Activated naive CD4-positive, alpha-beta T cell treated with anti-CD3 and anti-CD28 coated beads, Interleukin-2, amount 50 U/mL, for 72 hours (primary cell): ENCODE measurements around the gene NINJ2. TPM values are rescaled to one million over a fixed set of nuclear protein-coding genes. Genes with fewer than 3 reads are reported as not detected.

Experiments
- ATAC-seq, 2 donors: fragments of 150-1000 bp; cut with Tn5 transposase; 2 replicates each; pipeline ENCODE4 v1.10.0; 2021; ENCODE audit warnings: mild to moderate bottlenecking in 2 of 2, moderate library complexity in 2 of 2
- DNase-seq, 2 donors: peaks; one replicate each; pipeline ENCODE4 v3.0.0; 2021 to 2022; ENCODE audit warnings: low spot score in 2 of 2
- H3K27ac Mint-ChIP-seq, 2 donors: one replicate each; pipeline ENCODE4 v1.8.0; 2022; ENCODE audit warnings: mild to moderate bottlenecking in 2 of 2, mixed read lengths in 2 of 2
- H3K36me3 Mint-ChIP-seq, 2 donors: one replicate each; pipeline ENCODE4 v1.8.0; 2022; ENCODE audit warnings: mixed read lengths in 2 of 2
- H3K9me3 Mint-ChIP-seq, 2 donors: one replicate each; pipeline ENCODE4 v1.8.0; 2022; ENCODE audit warnings: mixed read lengths in 2 of 2
- total RNA-seq, 2 donors: library from RNA; stranded (reverse); gene quantifications; one replicate each; pipeline ENCODE4 v1.2.3, GENCODE V29; 2022

NINJ2 gene
- total RNA-seq, 2 donors from 2014 or later: 1.4 to 6.1 TPM

- H3K9me3 Mint-ChIP-seq: no peaks in the 10 kb centered on the region
- ATAC-seq: no peak
- no peak overlapping the region for H3K27ac Mint-ChIP-seq
- no peaks in the 10 kb centered on the region for H3K36me3 Mint-ChIP-seq
- no peak for DNase-seq
Measured at GRCh38 chr12:561391-561705, 101.9 kb downstream of the NINJ2 start.

GRCh38 chr12:560691-561390 is 102.4 kb downstream of the NINJ2 start:
- no peak overlapping the region for H3K27ac Mint-ChIP-seq
- DNase-seq: no peak

GRCh38 chr12:559906-560455 is 103.3 kb downstream of the NINJ2 start:
- ATAC-seq (no peak), DNase-seq (no peak)
- no peaks in the 10 kb centered on the region for H3K9me3 Mint-ChIP-seq
- no peaks in the 10 kb centered on the region for H3K36me3 Mint-ChIP-seq
- peak overlapping the region in 1 of 2 donors; percentile 17 for H3K27ac Mint-ChIP-seq

More at GRCh38 chr12:560691-561390, 102.4 kb downstream of the NINJ2 start:
- Mint-ChIP-seq H3K9me3 (no peaks in the 10 kb centered on the region), H3K36me3 (no peaks in the 10 kb centered on the region)
- ATAC-seq: peak in 1 of 2 donors; percentile 18

- ATAC-seq (no peak), DNase-seq (no peak)
- Mint-ChIP-seq H3K36me3 (no peaks in the 10 kb centered on the region), H3K27ac (peak overlapping the region in 1 of 2 donors; percentile 12), H3K9me3 (no peaks in the 10 kb centered on the region)
Measured at GRCh38 chr12:559208-559905, 103.9 kb downstream of the NINJ2 start.

GRCh38 chr12:558580-558979 is 104.7 kb downstream of the NINJ2 start:
- H3K27ac Mint-ChIP-seq: peak overlapping the region in 1 of 2 donors; percentile 12
- no peak for DNase-seq
- H3K36me3 Mint-ChIP-seq: peaks cover 5 to 6% of the 10 kb centered on the region in 2 donors
- no peak for ATAC-seq
- no peaks in the 10 kb centered on the region for H3K9me3 Mint-ChIP-seq

- H3K9me3 Mint-ChIP-seq: no peaks in the 10 kb centered on the region
- H3K36me3 Mint-ChIP-seq: peaks cover 11% of the 10 kb centered on the region in 2 donors
- no peak overlapping the region for H3K27ac Mint-ChIP-seq
- ATAC-seq (no peak), DNase-seq (no peak)
Measured at GRCh38 chr12:556498-556897, 106.7 kb downstream of the NINJ2 start.

GRCh38 chr12:554001-554285 is 109.3 kb downstream of the NINJ2 start:
- Mint-ChIP-seq H3K36me3 (peaks cover 11% of the 10 kb centered on the region in 2 donors), H3K27ac (peak overlapping the region; percentile 93 to 94), H3K9me3 (no peaks in the 10 kb centered on the region)
- DNase-seq (no peak), ATAC-seq (no peak)

GRCh38 chr12:553216-554000 is 109.8 kb downstream of the NINJ2 start:
- DNase-seq (peak; percentile 41 to 69), ATAC-seq (peak; percentile 68 to 90)
- Mint-ChIP-seq H3K36me3 (peaks cover 11% of the 10 kb centered on the region in 2 donors), H3K9me3 (no peaks in the 10 kb centered on the region), H3K27ac (peak overlapping the region; percentile 93 to 94)

GRCh38 chr12:552466-552865 is 110.8 kb downstream of the NINJ2 start:
- no peaks in the 10 kb centered on the region for H3K9me3 Mint-ChIP-seq
- ATAC-seq (no peak), DNase-seq (no peak)
- peaks cover 11% of the 10 kb centered on the region in 2 donors for H3K36me3 Mint-ChIP-seq
- peak overlapping the region in 1 of 2 donors; percentile 93 for H3K27ac Mint-ChIP-seq

GRCh38 chr12:550473-551260 is 112.6 kb downstream of the NINJ2 start:
- Mint-ChIP-seq H3K27ac (peak overlapping the region in 1 of 2 donors; percentile 50), H3K36me3 (peaks cover 11% of the 10 kb centered on the region in 2 donors), H3K9me3 (no peaks in the 10 kb centered on the region)
- no peak for DNase-seq
- no peak for ATAC-seq

- Mint-ChIP-seq H3K27ac (peak overlapping the region in 1 of 2 donors; percentile 41), H3K9me3 (no peaks in the 10 kb centered on the region), H3K36me3 (peaks cover 11% of the 10 kb centered on the region in 2 donors)
- DNase-seq: no peak
- no peak for ATAC-seq
Measured at GRCh38 chr12:549476-550082, 113.7 kb downstream of the NINJ2 start.

GRCh38 chr12:547883-548470 is 115.3 kb downstream of the NINJ2 start:
- Mint-ChIP-seq H3K9me3 (no peaks in the 10 kb centered on the region), H3K36me3 (no peaks in the 10 kb centered on the region), H3K27ac (no peak overlapping the region)
- ATAC-seq (no peak), DNase-seq (no peak)

- no peaks in the 10 kb centered on the region for H3K9me3 Mint-ChIP-seq
- ATAC-seq: peak; percentile 87
- no peaks in the 10 kb centered on the region for H3K36me3 Mint-ChIP-seq
- DNase-seq: peak; percentile 74 to 87
- peak overlapping the region in 1 of 2 donors; percentile 40 for H3K27ac Mint-ChIP-seq
Measured at GRCh38 chr12:546920-547845, 116.1 kb downstream of the NINJ2 start.

- no peaks in the 10 kb centered on the region for H3K36me3 Mint-ChIP-seq
- no peak for ATAC-seq
Measured at GRCh38 chr12:546265-546919, 116.9 kb downstream of the NINJ2 start.

More at GRCh38 chr12:546265-546919, 116.9 kb downstream of the NINJ2 start:
- Mint-ChIP-seq H3K27ac (peak overlapping the region in 1 of 2 donors; percentile 40), H3K9me3 (no peaks in the 10 kb centered on the region)
- no peak for DNase-seq
